ENCODE results near the gene SEC22C.

Gene SEC22C

GRCh38 chr3:42511201-42511600 lies 70.6 kb downstream of the SEC22C start:
- no peak overlapping the region for H3K4me3 ChIP-seq (ENCODE audit: low read depth, low read length)
- TF ChIP-seq CTCF (IDR thresholded peaks at IDR 0.05; ENCODE audit: low read depth, low read length): no peak

- no peak for TF ChIP-seq CTCF (IDR thresholded peaks at IDR 0.05; ENCODE audit: low read depth, low read length)
These were observed 71.4 kb downstream of the SEC22C start for GRCh38 chr3:42510325-42510724.

GRCh38 chr3:42509111-42509510 lies 72.7 kb downstream of the SEC22C start:
- TF ChIP-seq CTCF (IDR thresholded peaks at IDR 0.05; ENCODE audit: low read depth, low read length): no peak

More at GRCh38 chr3:42510325-42510724, 71.4 kb downstream of the SEC22C start:
- no peak overlapping the region for H3K4me3 ChIP-seq (ENCODE audit: low read depth, low read length)

DNA sequence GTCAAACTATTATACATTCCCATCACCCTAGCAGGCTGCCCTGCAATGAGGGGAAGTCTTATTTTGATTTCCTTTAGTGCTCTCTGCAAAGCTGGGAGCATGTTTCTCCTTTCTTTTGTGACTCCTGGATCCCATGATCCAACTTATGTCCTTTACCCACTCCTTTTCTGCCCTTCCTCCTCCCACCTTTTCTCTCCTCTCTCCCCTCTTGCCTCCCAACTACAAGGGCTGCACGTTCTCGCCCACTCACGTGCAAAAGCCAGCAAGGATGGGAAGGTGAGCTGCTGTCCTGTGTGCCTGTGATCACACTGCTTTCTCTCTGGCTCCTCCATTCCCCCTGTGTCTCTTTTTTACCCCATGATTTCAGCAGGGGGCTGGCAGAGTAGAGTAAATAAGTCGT lies 73.2 kb downstream of the SEC22C start:
- no peak overlapping the region for H3K4me3 ChIP-seq (ENCODE audit: low read depth, low read length)
- no peak for TF ChIP-seq CTCF (IDR thresholded peaks at IDR 0.05; ENCODE audit: low read depth, low read length)

More at GRCh38 chr3:42509111-42509510, 72.7 kb downstream of the SEC22C start:
- H3K4me3 ChIP-seq (ENCODE audit: low read depth, low read length): no peak overlapping the region

DNA sequence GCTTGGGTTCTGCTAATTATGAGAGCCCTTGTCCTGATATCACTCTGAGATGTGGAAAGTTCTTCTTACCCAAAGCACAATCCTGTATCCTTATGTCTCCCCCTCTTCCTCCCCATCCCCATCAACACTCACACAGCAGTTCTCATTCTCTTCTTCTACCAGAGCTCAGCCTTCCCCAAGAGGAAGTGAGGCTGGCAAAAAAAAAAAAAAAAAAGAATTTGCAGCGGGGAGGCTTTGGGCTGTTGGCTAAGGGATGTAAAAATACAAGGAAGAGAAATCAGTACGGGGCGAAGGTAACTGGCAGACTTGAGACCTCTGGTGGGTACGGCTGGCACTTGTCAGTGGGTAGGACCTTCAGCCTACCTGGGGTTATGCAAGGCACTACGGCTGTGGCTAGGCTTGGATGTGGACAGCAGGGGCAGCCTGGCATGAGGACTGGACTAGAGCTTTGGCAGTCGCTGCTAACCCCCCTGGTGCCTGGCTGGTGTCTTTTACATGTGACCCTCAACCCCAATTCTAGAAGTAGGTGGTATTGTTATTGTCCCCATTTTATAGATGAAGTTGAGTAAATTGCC lies 73.9 kb downstream of the SEC22C start:
- no peak overlapping the region for H3K4me3 ChIP-seq (ENCODE audit: low read depth, low read length)
- no peak for TF ChIP-seq CTCF (IDR thresholded peaks at IDR 0.05; ENCODE audit: low read depth, low read length)

DNA sequence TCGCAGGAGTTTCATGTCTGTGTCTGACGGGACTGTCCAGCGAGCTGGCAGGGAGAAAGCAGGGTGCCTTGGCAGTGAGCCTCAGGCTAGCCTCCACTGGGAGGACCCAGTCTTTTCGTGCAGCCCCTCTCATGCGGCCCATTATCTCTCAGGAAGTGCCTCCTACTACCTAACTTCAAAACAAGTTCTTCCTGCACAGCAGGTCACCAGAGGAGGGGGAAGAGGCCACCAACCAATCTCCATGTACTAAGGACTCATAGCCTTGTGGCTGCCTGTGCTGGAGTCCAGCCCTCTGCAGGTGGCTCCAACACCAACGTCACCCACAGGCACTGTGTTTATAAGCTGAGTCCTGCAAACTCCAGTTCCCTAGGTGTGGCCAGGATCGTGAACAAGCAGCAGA lies 74.5 kb downstream of the SEC22C start:
- H3K4me3 ChIP-seq (ENCODE audit: low read depth, low read length): no peak overlapping the region
- no peak for TF ChIP-seq CTCF (IDR thresholded peaks at IDR 0.05; ENCODE audit: low read depth, low read length)

- no peak overlapping the region for H3K4me3 ChIP-seq (ENCODE audit: low read depth, low read length)
These were observed 75.8 kb downstream of the SEC22C start for GRCh38 chr3:42505849-42506410.

More at GRCh38 chr3:42505849-42506410, 75.8 kb downstream of the SEC22C start:
- no peak for TF ChIP-seq CTCF (IDR thresholded peaks at IDR 0.05; ENCODE audit: low read depth, low read length)

Data from WI38 (cell line).